A549 (cell line): ENCODE measurements around the gene KLHDC8A. TPM values are rescaled to one million over a fixed set of nuclear protein-coding genes. Genes with fewer than 3 reads are reported as not detected.
A peak's percentile ranks its signal among the peaks of the same experiment; 100 is the strongest.

Experiments
- ATAC-seq, 2 experiments: fragments of 200-7000 bp in 1 of 2; fragments of >200 bp in 1 of 2; cut with Nextera tagmentation in 1 of 2; cut with Tn5 transposase in 1 of 2; 3 replicates each; pipeline versions ENCODE4 v1.8.0 to v1.9.1; 2018 to 2020; ENCODE audit warnings: mild to moderate bottlenecking in 1 of 2, moderate library complexity in 1 of 2
- CTCF ChIA-PET: fragments of 300-600 bp; sonication (Branson Sonifier 250); formaldehyde crosslinking; extraction: SDS; loops from one replicate; lab custom pipeline; 2021; ENCODE audit warnings: antibody characterized with exemption, inconsistent platforms; lab: Yijun Ruan, JAX
- POLR2A ChIA-PET: fragments of 350-600 bp; formaldehyde crosslinking; extraction: SDS; loops from one replicate; lab custom pipeline; 2021; ENCODE audit warnings: antibody characterized with exemption, inconsistent platforms; lab: Yijun Ruan, JAX
- DNase-seq, 2 experiments: peaks; one replicate each; pipeline versions ENCODE4 v3.0.0 to v3.0.0-alpha.2; 2011 to 2016; ENCODE audit warnings: low read depth in 1 of 2, low spot score in 1 of 2
- FAIRE-seq: peaks from 2 replicates; lab custom pipeline; 2011; peaks lifted over from hg19 to GRCh38; lab: Jason Lieb, UNC
- H3K27ac ChIP-seq, 2 experiments: fragments of >200 bp; sonication (Bioruptor Twin); formaldehyde crosslinking; 3 replicates each; pipeline ENCODE4 v1.5.1; 2016 to 2017
- H3K4me1 ChIP-seq: fragments of >200 bp; sonication (Bioruptor Twin); formaldehyde crosslinking; 3 replicates; pipeline ENCODE4 v1.6.1; 2016
- H3K4me2 ChIP-seq: fragments of >200 bp; sonication (Bioruptor Twin); formaldehyde crosslinking; 3 replicates; pipeline ENCODE4 v1.6.1; 2016
- H3K4me3 ChIP-seq: fragments of >200 bp; sonication (Bioruptor Twin); formaldehyde crosslinking; 3 replicates; pipeline ENCODE4 v1.5.1; 2016
- H3K9me3 ChIP-seq: fragments of >200 bp; sonication (Bioruptor Twin); formaldehyde crosslinking; 3 replicates; pipeline ENCODE4 v1.6.1; 2016
- BCL3 ChIP-seq: fragments of >200 bp; sonication (Bioruptor Twin); formaldehyde crosslinking; IDR thresholded peaks from 3 replicates; pipeline ENCODE4 v1.6.1; 2016
- CBX2 ChIP-seq: fragments of 200-600 bp; sonication (generic); IDR thresholded peaks from 2 replicates; pipeline ENCODE4 v1.6.1; 2016; ENCODE audit warnings: low read depth, mild to moderate bottlenecking, borderline replicate concordance
- CBX8 ChIP-seq: fragments of 200-600 bp; sonication (generic); IDR thresholded peaks from 2 replicates; pipeline ENCODE4 v1.6.1; 2016
- CHD2 ChIP-seq: fragments of 150-350 bp; IDR thresholded peaks from 2 replicates; pipeline ENCODE4 v1.6.1; 2014; ENCODE audit warnings: low read length; ENCODE audit not compliant: partially characterized antibody
- CHD4 ChIP-seq: fragments of 200-600 bp; sonication (generic); IDR thresholded peaks from 2 replicates; pipeline ENCODE4 v1.6.1; 2016; ENCODE audit warnings: antibody characterized with exemption, mild to moderate bottlenecking, borderline replicate concordance
- ELK1 ChIP-seq: fragments of 150-350 bp; IDR thresholded peaks from 2 replicates; pipeline ENCODE4 v1.6.1; 2014; ENCODE audit warnings: low read depth, mild to moderate bottlenecking, low read length
- EP300 ChIP-seq, 2 experiments: fragments of >200 bp; sonication (Bioruptor Twin); formaldehyde crosslinking; IDR thresholded peaks; 2 replicates in 1 of 2; 3 replicates in 1 of 2; pipeline ENCODE4 v1.6.1; 2016 to 2017
- ESRRA ChIP-seq: fragments of 150-350 bp; IDR thresholded peaks from 2 replicates; pipeline ENCODE4 v1.6.1; 2014; ENCODE audit warnings: mild to moderate bottlenecking, low read length, borderline replicate concordance
- FOSB ChIP-seq: fragments of 250-450 bp; sonication (Bioruptor Pico); IDR thresholded peaks from 2 replicates; pipeline ENCODE4 v1.5.0; 2020; ENCODE audit warnings: mild to moderate bottlenecking, moderate library complexity
- FOSL2 ChIP-seq, 2 experiments: fragments of 450-650 bp in 1 of 2; fragments of >200 bp in 1 of 2; sonication (Bioruptor Twin) in 1 of 2; formaldehyde crosslinking; IDR thresholded peaks; 2 replicates each; pipeline versions ENCODE4 v1.5.0 to v1.6.1; 2016 to 2020; ENCODE audit warnings: mild to moderate bottlenecking in 1 of 2, moderate library complexity in 1 of 2
- GATA3 ChIP-seq: IDR thresholded peaks from 2 replicates; pipeline ENCODE4 v1.6.1; 2012; ENCODE audit warnings: borderline replicate concordance
- HEYL ChIP-seq: fragments of 250-450 bp; sonication (Bioruptor Pico); IDR thresholded peaks from 2 replicates; pipeline ENCODE4 v1.8.0; 2021; ENCODE audit warnings: mild to moderate bottlenecking, moderate library complexity
- JUN ChIP-seq, 2 experiments: fragments of >200 bp; sonication (Bioruptor Twin); formaldehyde crosslinking; IDR thresholded peaks; 2 replicates in 1 of 2; 3 replicates in 1 of 2; pipeline ENCODE4 v1.6.1; 2016 to 2017
- JUNB ChIP-seq: fragments of >200 bp; sonication (Bioruptor Twin); formaldehyde crosslinking; IDR thresholded peaks from 2 replicates; pipeline ENCODE4 v1.6.1; 2016
- KDM1A ChIP-seq: fragments of 200-600 bp; sonication (generic); IDR thresholded peaks from 2 replicates; pipeline ENCODE4 v1.6.1; 2016; ENCODE audit warnings: low read depth, mild to moderate bottlenecking
- KDM5A ChIP-seq: fragments of 200-600 bp; sonication (generic); IDR thresholded peaks from 2 replicates; pipeline ENCODE4 v1.6.1; 2016; ENCODE audit warnings: antibody characterized with exemption, mild to moderate bottlenecking
- MAX ChIP-seq: IDR thresholded peaks from 2 replicates; pipeline ENCODE4 v1.6.1; 2012
- NPAS2 ChIP-seq: fragments of 250-450 bp; sonication (Bioruptor Pico); IDR thresholded peaks from 2 replicates; pipeline ENCODE4 v1.8.0; 2022; ENCODE audit warnings: mild to moderate bottlenecking, moderate library complexity, borderline replicate concordance
- PHF8 ChIP-seq: fragments of 200-600 bp; sonication (generic); IDR thresholded peaks from 2 replicates; pipeline ENCODE4 v1.6.1; 2016; ENCODE audit warnings: low read depth, mild to moderate bottlenecking, antibody characterized with exemption, moderate library complexity, borderline replicate concordance
- POLR2A ChIP-seq: IDR thresholded peaks from 2 replicates; pipeline ENCODE4 v1.6.1; 2012; ENCODE audit warnings: mild to moderate bottlenecking, low read length
- POLR2AphosphoS2 ChIP-seq: conservative IDR thresholded peaks from 2 replicates; pipeline ENCODE4 v1.6.1; 2012; ENCODE audit warnings: low read length, improper control_type of control experiment, inconsistent platforms
- REST ChIP-seq: fragments of 200-600 bp; sonication (generic); IDR thresholded peaks from 2 replicates; pipeline ENCODE4 v1.6.1; 2016; ENCODE audit warnings: antibody characterized with exemption, mild to moderate bottlenecking, moderate library complexity
- RFX5 ChIP-seq: fragments of 450-650 bp; IDR thresholded peaks from 2 replicates; pipeline ENCODE4 v1.7.1; 2014; ENCODE audit warnings: antibody characterized with exemption, mild to moderate bottlenecking, moderate library complexity
- RNF2 ChIP-seq: fragments of 200-600 bp; sonication (generic); IDR thresholded peaks from 2 replicates; pipeline ENCODE4 v1.6.1; 2016; ENCODE audit warnings: low read depth, mild to moderate bottlenecking, antibody characterized with exemption, moderate library complexity, borderline replicate concordance
- ZFP36 ChIP-seq: fragments of 450-650 bp; IDR thresholded peaks from 2 replicates; pipeline ENCODE4 v1.6.1; 2014; ENCODE audit warnings: borderline replicate concordance; ENCODE audit not compliant: partially characterized antibody
- ZNF302 ChIP-seq: fragments of 250-450 bp; sonication (Bioruptor Pico); IDR thresholded peaks from 2 replicates; pipeline ENCODE4 v1.9.0; 2021; ENCODE audit warnings: inconsistent platforms, mild to moderate bottlenecking, moderate library complexity
- ZSCAN20 ChIP-seq: fragments of 250-450 bp; sonication (Bioruptor Pico); IDR thresholded peaks from 2 replicates; pipeline ENCODE4 v1.8.0; 2022; ENCODE audit warnings: mild to moderate bottlenecking, moderate library complexity
- WGBS: methylation state at CpG from one replicate; pipeline ENCODE4 v1.1.6; 2017; ENCODE audit errors: missing lambda C conversion rate; 5-methylcytosine and 5-hydroxymethylcytosine counted together
- polyA plus RNA-seq, 4 experiments: library from polyadenylated mRNA; depleted of rRNA in 3 of 4; stranded (reverse); fragments of >200 nt; fragmentation: RNase III in 1 of 4; extraction: RNeasy Plus Mini Kit Qiagen cat#74134 plus additional on column Dnase treatment in 1 of 4; gene quantifications; 2 replicates in 3 of 4; 3 replicates in 1 of 4; pipeline ENCODE4 v1.2.3, GENCODE V29; 2011 to 2017
- TF ChIP-seq, protein P1 (sequence below): IDR thresholded peaks from 2 replicates; pipeline ENCODE4 v1.6.1; 2012

KLHDC8A gene
- polyA plus RNA-seq, 2 of the 4 experiments (the other 2 are of a cell fraction): 0.34 to 0.40 TPM

GRCh38 chr1:205321959-205322283, 34.8 kb downstream of the KLHDC8A start:
- ATAC-seq (no peak), FAIRE-seq (no peak), DNase-seq (no peak)
- ChIA-PET CTCF (interaction anchor here (0.8 to 89.2 kb wide), 4 partner anchors 3 to 202 kb away, joined by 4 to 3627 read pairs (median 1816); partner anchors contain the start of genes KLHDC8A and NUAK2), POLR2A (interaction anchor here (0.5 to 2.6 kb wide), 7 partner anchors 8 to 51 kb away, joined by 3 to 19 read pairs (median 6); no protein-coding TSS in a partner anchor)
- H3K9me3 ChIP-seq: no peaks in the 10 kb centered on the region
- TF ChIP-seq EP300 (IDR thresholded peaks at IDR 0.05): 0 out of 5 replicates have a peak, but pooled peaks of 1 of the 2 experiments have one; percentile 12
- TF ChIP-seq PHF8: no peak
- no peak overlapping the region for H3K4me3 ChIP-seq
- H3K4me1 ChIP-seq: peaks cover 35% of the 10 kb centered on the region
- H3K27ac ChIP-seq: peak overlapping the region; percentile 96 to 99
- 43% methylated on average over 4 of the region's 5 CpGs for WGBS
- peak overlapping the region; percentile 59 for H3K4me2 ChIP-seq

GRCh38 chr1:205321162-205321958, 35.4 kb downstream of the KLHDC8A start, which contains the start of gene NUAK2:
Gene NUAK2, minus strand, starts transcription at chr1:205321745. Its CDS starts 117 bp downstream, at chr1:205321628.
- CTCF ChIA-PET: interaction anchor here (0.6 to 89.2 kb wide), 7 partner anchors 4 to 216 kb away, joined by 3 to 3627 read pairs (median 4); partner anchors contain the start of genes KLHDC8A and NUAK2
- H3K4me3 ChIP-seq: peak within 1 kb of the TSS; percentile 95
- WGBS: 4% methylated on average over 13 of the region's 75 CpGs
- DNase-seq (peak; percentile 92 to 95), FAIRE-seq (no peak), ATAC-seq (peak; percentile 70 to 85)
- H3K9me3 ChIP-seq: no peaks in the 10 kb centered on the region
- POLR2A ChIA-PET: interaction anchor here (0.5 to 2.6 kb wide), 11 partner anchors 8 to 148 kb away, joined by 3 to 19 read pairs (median 5); no protein-coding TSS in a partner anchor
- peak within 1 kb of the TSS; percentile 99 for H3K4me2 ChIP-seq
- H3K4me1 ChIP-seq: peaks cover 41% of the 10 kb centered on the region
- H3K27ac ChIP-seq: peak within 1 kb of the TSS; percentile 96 to 99
- no peak for TF ChIP-seq CHD2
- TF ChIP-seq ZNF302 (CRISPR knock-in tag): no peak
- no peak for TF ChIP-seq FOSL2 (IDR thresholded peaks at IDR 0.05)
- TF ChIP-seq FOSL2 (CRISPR knock-in tag; IDR thresholded peaks at IDR 0.05): no peak
- no peak for TF ChIP-seq NPAS2
- TF ChIP-seq GATA3: peak; percentile 45
- no peak for TF ChIP-seq JUNB
- TF ChIP-seq ZSCAN20 (CRISPR knock-in tag): no peak
- peak; percentile 72 for TF ChIP-seq MAX
- TF ChIP-seq RNF2: no peak
- TF ChIP-seq PHF8: peak; percentile 57; the same call in 1 of the 2 replicates
- TF ChIP-seq CHD4: no peak
- TF ChIP-seq JUN (IDR thresholded peaks at IDR 0.05): peak; percentile 93 to 99
- no peak for TF ChIP-seq ESRRA
- TF ChIP-seq CBX2: no peak
- TF ChIP-seq KDM1A: no peak
- no peak for TF ChIP-seq REST
- peak; percentile 99 for TF ChIP-seq POLR2A
- peak; percentile 26; the same call in 1 of the 2 replicates for TF ChIP-seq RFX5
- no peak for TF ChIP-seq ELK1
- TF ChIP-seq, protein P1, sequence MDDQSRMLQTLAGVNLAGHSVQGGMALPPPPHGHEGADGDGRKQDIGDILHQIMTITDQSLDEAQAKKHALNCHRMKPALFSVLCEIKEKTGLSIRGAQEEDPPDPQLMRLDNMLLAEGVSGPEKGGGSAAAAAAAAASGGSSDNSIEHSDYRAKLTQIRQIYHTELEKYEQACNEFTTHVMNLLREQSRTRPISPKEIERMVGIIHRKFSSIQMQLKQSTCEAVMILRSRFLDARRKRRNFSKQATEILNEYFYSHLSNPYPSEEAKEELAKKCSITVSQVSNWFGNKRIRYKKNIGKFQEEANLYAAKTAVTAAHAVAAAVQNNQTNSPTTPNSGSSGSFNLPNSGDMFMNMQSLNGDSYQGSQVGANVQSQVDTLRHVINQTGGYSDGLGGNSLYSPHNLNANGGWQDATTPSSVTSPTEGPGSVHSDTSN: 0 out of 2 replicates have a peak, but pooled peaks have one; percentile 46
- peak; percentile 97; the same call in 2 of the 3 replicates for TF ChIP-seq BCL3
- peak; percentile 78 for TF ChIP-seq ZFP36
- no peak for TF ChIP-seq CBX8
- TF ChIP-seq FOSB (CRISPR knock-in tag): no peak
- TF ChIP-seq POLR2AphosphoS2: no peak
- no peak for TF ChIP-seq HEYL (CRISPR knock-in tag)
- TF ChIP-seq KDM5A: no peak
- no peak for TF ChIP-seq EP300 (IDR thresholded peaks at IDR 0.05)
